DMS 273 (cell line): Measurements from ENCODE around the gene CCDC181.
"Not testable (repeated sequence)": the region's sequence is repeated elsewhere in the genome, so short reads cannot be mapped to it uniquely, and the experiment has no call there.

ENCODE experiments used
- DNase-seq: peaks from one replicate; lab custom pipeline; 2025; ENCODE audit not compliant: unreplicated experiment; lab: John Stamatoyannopoulos, UW

Gene CCDC181

DNA sequence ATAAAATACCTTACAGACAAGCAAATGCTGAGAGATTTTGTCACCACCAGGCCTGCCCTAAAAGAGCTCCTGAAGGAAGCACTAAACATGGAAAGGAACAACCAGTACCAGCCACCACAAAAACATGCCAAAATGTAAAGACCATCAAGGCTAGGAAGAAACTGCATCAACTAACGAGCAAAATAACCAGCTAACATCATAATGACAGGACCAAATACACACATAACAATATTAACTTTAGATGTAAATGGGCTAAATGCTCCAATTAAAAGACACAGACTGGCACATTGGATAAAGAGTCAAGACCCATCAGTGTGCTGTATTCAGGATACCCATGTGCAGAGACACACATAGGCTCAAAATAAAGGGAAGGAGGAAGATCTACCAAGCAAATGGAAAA lies 24.7 kb downstream of the CCDC181 start:
- DNase-seq: not testable (repeated sequence)

DNA sequence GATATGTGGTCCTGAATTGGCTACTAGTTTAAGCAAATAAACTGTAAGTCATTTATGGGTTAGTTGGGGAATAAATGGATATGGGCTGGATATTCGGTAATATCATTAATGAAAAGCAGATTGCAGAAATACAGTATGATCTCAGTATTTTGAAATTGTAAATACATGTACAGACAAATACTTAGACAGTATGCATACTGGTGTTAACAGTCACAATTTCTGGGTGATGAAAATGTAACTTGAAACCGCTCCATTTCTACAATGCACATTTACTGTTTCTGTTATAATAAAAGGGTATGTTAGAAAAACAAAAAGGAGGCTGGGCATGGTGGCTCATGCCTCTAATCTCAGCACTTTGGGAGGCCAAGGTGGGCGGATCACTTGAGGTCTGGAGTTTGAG lies 31.3 kb downstream of the CCDC181 start:
- no peak for DNase-seq

DNA sequence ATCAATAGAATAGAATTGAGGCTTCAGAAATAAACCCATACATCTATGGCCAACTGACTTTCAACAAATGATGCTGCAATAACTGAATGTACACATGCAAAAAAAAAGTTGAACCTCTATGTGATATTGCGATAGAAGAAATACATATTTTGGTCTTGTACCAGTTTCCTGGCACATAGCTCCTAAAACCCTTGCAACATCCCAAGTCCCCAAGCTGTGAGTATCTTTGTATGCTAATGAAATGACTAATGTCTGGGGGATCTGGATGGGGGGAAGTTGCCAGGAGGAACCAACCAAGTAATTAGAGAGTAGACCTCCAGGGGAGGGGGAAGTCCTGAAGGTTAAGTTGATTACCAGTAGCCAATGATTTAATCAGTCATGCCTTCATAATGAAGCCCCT lies 34.9 kb downstream of the CCDC181 start:
- DNase-seq: no peak

- no peak for DNase-seq
Measured at GRCh38 chr1:169390303-169390702, 37.0 kb downstream of the CCDC181 start.

- DNase-seq: no peak
Measured at GRCh38 chr1:169387399-169387798, 39.9 kb downstream of the CCDC181 start.

DNA sequence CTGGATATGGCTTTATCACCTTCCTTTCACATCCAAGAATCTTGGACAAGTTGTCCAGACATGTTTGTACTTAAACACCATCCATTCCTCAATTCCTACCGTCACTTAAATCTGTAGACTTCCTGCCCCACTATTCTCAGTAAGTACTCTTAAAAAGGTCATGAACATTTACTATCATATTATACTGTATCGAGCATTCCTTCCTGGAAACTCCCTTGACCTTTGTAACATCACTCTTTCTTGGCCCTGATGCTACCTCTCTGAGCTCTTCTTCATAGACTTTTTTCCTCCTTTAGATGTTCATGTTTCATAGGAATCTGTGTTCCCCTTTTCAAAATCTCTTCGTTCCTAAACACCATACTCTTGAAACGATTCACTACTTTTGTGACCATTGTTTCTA lies 43.8 kb downstream of the CCDC181 start:
- DNase-seq: no peak

DNA sequence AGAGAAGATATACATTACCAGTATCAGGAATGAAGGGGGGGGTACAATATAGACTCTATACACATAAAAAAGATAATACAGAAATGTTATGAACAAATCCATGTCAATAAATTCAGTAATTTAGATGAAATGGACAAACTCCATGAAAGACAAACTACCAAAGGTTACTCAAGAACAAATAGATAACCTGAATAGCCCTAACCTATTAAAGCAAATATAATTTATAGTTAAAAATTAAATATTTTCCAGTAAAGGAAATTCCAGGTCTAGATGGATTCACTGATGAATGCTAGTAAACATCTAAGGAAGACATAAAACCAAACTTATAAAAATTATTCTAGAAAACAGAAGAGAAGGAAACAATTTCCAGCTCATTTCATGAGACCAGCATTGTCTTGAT lies 46.1 kb downstream of the CCDC181 start:
- DNase-seq: no peak

- DNase-seq: no peak
Measured at GRCh38 chr1:169371404-169371803, 55.9 kb downstream of the CCDC181 start.

GRCh38 chr1:169368406-169368769 lies 58.9 kb downstream of the CCDC181 start:
- peak; percentile 45 for DNase-seq

- peak; percentile 99 for DNase-seq
Measured at GRCh38 chr1:169367686-169368405, 59.4 kb downstream of the CCDC181 start, which contains the start of the genes BLZF1 and NME7. Gene BLZF1 (plus strand): TSS chr1:169368195. CDS start chr1:169369523, 1,328 bp downstream. Gene NME7 (minus strand): TSS chr1:169367797. CDS start chr1:169367710, 87 bp downstream.

DNA sequence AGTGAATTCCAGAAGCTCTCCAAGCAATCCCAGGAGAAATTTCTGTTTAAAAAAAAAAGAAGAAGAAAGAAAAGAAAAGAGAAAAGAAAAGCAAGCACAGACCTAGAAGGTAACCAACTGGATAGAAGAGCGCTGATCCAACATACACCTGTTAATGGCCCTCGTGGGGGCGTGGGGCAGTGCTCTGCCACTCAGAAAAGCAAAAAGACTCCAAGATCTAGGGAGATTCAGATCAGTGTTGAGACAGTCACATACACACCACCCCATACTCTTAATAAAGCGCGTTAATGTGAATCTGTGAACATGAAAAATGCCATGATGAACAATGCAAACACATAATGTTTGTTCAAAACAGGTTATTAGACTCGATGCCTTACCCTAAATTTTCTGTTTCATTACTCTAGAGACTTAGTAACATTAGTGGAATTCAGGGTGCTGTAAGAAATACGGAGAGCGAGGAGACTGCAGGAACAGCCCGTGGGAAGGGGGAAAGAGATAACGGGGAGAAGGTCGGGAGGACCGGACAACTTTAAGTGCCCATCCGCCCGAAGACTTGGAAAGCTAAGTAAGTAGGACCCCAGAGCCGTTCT lies 60.1 kb downstream of the CCDC181 start:
- no peak for DNase-seq

DNA sequence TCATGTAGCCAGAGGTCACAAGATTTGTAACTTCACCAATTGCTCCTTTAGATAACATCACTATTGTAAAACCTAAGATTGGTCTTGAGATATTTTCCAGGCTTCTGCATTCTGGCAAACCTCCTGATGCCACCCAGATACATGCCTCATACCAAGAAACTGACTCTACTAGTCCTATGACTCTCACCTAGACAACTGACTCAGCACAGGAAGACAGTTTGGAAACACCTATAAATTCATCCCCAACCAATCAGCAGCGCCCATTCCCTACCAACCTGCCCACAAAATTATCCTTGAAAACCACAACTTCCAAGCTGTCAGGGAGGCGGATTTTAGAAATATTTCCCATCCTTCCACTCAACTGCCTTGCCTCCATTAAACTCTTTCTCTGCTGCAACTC lies 62.3 kb downstream of the CCDC181 start:
- DNase-seq: no peak

DNA sequence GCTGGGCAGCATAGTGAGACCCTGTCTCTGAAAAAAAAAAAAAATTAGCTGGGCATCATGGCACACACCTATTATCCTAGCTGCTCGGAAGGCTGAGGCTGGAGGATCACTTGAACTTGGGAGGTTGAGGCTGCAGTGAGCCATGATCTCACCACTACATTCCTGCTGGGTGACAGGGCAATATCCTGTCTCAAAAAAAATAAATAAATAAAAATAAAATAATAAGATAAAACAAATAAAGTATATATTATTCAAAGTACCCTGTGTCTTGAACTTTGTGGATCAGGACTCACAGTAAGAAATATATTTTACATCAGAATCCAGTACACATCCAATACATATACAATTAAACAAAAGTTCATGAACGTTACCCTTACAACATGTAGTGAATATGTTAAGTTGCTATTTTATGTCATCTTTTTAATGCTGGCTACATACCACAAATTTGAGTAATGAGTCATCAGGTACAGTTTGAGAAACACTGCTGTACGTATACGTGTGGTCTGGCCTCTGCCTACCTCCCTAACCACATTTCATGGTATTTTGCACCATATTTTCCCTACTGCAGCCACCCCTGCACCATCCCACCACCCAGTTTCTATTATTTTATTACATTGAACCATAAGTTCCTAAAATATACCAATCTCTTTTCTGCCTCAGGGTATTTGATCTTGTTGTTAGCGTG lies 64.1 kb downstream of the CCDC181 start:
- DNase-seq: no peak

- DNase-seq: no peak
Measured at GRCh38 chr1:169361281-169361680, 66.0 kb downstream of the CCDC181 start.

DNA sequence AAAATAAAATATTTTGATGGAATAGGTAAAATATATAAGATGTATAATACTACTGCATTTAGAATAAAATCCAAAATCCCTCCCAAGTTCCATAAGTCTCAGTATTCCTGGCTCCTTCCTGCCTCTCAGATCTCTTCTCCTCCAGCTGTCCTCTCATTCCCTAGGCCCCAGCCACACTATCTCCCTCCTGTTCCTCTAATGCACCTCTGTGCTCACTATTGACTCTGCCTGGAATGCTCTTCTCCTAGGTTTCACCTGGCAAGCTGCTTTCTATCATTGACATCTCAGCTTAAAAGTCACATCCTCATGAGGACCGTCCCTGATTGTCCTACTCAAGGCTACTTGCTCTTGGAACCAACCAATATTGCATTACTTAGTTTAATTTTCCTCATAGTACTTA lies 66.9 kb downstream of the CCDC181 start:
- DNase-seq: no peak

DNA sequence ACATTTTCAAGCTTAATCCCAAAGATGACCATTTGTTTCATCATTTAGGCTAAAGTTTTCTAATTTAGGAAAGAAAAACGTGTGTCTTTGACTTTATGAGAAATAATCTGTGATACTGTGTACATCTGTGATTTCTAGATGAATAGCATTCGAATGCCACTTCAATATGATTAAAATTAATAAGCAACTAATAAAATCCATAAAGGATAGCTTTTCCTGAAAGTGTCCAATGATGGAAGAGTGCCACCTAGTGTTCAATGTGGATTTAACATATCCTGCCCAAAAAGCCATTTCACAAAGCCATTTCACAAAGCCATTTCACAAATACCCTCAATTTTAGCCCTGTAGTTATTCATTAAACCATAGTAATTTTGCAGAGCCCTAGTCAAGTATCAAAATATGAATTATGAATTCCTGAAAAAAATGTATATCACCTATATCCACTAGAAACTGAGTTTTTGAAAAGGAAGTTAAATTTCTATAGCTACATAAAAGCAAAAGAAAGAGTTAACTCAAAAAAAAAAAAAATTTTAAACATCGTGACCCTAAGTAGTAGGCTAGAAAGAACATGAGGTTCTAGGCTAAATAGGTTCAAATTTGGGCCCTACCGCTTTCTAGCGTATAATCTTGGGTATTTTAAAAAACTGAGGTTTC lies 78.8 kb downstream of the CCDC181 start:
- peak; percentile 74 for DNase-seq

DNA sequence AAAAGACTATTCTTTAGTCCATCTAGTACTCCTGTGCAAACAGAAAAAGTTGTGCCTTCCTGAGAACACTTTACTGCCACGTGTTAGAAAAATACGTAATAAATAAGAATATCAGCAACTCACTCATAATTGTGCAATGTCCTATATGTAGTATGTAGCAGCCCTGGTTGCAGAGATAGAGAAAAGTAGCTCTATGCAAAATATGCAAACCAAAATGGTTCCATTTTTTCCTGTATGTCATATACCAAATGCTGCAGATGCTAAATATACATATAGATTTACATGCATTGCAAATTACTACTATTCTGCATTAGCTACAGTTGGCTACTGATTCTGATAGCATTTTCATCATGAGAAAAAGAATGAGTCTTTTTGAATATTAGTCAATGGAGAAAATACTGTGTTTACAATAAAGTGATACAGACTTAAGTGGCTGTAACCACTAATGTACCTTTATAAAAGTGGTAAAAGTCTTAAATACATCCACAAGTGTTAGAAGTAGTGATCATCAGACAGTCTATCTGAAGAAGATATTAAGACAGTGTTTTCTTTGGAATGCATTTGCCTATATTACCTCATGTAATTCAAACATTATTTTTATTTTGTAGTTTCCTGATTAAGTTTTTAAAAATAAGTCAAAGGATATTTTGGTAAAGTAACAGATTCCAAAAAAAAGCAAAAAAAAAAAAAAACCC lies 79.4 kb downstream of the CCDC181 start:
- DNase-seq: no peak

GRCh38 chr1:169346036-169346589 lies 81.2 kb downstream of the CCDC181 start:
- DNase-seq: no peak

DNA sequence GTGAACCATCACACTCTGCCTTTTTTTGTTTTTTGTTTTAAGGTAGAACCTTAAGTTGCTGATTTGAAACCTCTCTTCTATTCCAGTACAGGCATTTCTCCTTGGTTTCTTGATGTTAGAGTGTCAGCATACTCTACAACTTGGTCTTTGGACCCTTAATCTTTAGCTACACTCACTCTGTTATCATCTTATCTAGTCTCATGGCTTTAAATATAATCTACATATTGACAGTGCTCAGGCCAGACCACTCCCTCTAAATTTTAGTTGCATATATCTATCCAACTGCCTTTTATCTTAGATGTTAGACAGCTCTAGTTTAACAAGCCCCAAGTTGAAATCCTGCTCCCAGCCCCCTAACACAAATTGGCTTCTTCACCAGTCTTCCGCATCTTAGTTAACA lies 81.8 kb downstream of the CCDC181 start:
- no peak for DNase-seq
